Measurements from ENCODE around the gene ZFP57.

DNA sequence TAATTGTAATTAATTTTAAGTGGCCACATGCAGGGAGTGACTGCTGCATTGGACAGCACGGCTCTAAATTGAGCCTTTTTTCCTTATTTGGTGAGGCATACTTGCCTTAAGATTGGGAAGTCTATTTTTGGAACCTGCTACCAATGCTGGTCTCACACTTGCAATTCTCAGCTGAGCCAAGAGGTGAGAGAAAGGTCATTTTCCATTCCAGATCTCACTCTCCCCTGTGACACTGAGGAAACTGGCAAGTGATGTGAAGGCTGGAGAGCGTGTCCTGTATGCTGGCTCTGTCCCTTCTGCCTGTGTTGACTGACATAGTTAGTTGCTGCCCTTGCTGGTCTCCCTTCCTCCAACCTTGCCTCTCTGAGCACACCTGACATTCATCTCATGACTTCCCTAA, 24.8 kb downstream of the ZFP57 start:
- TF ChIP-seq, protein P1, sequence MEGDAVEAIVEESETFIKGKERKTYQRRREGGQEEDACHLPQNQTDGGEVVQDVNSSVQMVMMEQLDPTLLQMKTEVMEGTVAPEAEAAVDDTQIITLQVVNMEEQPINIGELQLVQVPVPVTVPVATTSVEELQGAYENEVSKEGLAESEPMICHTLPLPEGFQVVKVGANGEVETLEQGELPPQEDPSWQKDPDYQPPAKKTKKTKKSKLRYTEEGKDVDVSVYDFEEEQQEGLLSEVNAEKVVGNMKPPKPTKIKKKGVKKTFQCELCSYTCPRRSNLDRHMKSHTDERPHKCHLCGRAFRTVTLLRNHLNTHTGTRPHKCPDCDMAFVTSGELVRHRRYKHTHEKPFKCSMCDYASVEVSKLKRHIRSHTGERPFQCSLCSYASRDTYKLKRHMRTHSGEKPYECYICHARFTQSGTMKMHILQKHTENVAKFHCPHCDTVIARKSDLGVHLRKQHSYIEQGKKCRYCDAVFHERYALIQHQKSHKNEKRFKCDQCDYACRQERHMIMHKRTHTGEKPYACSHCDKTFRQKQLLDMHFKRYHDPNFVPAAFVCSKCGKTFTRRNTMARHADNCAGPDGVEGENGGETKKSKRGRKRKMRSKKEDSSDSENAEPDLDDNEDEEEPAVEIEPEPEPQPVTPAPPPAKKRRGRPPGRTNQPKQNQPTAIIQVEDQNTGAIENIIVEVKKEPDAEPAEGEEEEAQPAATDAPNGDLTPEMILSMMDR (IDR thresholded peaks at IDR 0.05; ENCODE audit: poor library complexity), result no peak
- no peak for TF ChIP-seq EZH2phosphoT487 (IDR thresholded peaks at IDR 0.05; ENCODE audit: low read depth, severe bottlenecking, unreplicated experiment)
- no peak for TF ChIP-seq EZH2 (IDR thresholded peaks at IDR 0.05; ENCODE audit: borderline replicate concordance)
